HG02938 (cell line): ENCODE measurements around the gene GMIP.

Experiments used
- ATAC-seq: cut with Tn5 transposase; IDR thresholded peaks from one replicate; pipeline ENCODE4 v1.9.1; 2021; ENCODE audit warnings: mild to moderate bottlenecking, moderate library complexity; ENCODE audit not compliant: unreplicated experiment

The GMIP gene

DNA sequence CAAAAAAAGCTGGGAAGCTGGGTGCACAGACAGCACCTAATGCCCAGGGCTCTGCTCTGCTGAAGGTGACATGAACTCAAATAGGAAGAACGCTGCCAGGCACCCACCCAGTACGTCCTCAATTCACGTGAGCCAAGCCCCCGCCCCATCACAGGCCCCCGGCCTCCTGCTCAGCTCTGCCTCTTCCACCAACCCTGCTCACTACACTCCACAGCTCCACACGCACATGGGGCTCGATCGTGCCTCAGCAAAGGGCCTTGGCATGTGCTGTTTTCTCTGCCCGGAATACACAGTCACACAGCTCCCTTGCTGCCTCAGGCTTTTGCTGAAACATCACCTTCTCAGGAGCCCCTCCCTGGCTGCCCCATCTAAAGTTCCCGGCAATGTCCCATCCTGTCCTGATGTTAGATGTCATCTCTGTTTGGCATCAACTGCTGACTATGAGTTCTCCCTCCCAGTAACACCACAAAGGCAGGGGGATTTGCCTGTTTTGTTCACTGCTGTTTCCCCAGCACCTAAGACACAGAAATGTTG is 17.8 kb upstream of the GMIP start:
- no peak for ATAC-seq

DNA sequence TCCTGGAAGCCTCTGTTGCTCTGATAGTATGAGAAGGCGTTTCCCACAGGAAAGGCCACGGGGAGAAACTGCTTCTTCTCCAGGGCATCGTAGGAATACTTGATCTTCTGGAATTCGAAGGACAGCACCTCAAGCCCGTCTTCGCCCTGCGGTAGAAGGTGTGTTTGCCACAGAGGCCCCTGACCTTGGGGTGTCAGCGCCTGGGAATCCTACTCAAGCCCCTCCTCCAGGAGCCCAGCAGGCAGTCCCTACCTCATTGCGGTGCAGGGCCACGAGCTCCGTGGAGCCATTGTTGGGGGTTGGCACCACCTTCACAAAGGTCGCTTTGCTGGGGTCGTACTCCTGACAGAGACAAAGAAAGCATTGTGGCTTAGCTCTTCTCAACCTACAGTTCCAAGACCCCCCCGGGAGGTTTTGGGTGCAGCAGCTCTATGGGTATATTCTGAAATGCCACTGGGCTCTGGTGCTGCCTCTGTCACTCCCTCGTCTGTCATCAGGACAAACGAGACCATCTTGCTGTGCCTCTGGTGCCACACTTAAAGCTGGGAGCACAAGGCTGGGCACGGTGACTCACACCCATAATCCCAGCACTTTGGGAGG is 16.3 kb upstream of the GMIP start:
- ATAC-seq, result no peak

DNA sequence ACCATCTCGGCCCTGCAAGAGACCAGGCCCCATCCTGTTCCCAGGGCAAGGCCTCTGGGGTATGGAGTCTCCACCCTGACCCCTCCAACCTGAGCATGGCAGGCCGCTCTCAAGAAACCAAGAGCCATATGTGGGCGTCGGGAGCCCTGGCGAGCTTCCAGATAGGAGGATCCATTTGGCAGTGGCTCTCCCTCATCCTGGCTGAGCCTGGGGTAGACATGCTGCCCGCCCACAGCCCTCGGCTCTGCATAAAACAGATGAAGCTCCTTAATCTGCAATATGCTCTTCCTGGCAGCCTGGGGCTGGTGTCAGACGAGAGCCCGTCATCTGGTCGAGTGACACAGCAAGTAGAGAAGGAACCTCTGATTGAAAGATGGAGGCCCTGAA is 13.9 kb upstream of the GMIP start:
- ATAC-seq, result no peak

DNA sequence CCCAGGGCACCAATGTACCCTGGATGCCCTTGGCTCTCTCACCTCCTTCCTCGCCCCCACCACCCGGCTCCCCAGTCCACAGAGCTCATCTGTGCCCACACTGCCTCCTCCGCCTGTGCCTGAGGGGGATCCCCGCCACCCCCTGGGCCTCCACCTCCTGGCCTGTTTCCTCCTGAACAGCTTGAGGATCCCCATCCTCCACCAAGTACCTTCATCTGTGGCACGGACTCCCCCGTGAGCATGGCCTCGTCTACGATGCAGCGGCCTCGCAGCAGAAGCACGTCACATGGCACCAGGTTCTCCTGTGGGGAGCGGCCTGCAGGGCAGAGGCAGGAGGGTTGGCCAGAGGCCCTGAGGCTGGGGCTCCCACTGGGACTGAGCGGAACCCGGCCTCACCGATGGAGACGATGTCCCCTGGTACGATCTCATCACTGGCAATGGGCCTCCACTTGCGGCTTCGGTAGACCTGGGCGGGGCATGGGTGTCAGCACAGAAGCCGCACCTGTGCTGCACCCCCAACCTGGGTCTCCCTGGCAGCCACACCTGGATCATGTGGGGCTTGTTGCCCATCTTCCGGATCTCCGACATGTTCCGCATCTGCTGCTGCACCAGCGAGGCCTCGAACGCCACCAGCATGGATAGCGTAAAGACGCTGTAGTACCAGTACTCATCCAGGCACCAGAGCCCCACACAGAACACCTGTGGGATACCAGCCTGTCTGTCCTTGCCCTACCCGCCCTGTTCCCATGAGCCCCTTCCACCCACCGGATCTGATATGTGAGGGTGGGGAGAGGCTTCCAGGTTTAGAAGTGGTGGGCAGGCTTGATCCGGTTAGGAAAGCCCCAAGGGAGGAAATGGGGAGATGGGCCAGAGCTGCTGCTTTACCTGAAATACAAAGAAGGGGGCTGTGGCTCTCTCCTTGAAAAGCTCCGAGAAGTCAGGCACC is 13.3 kb upstream of the GMIP start:
- ATAC-seq, result no peak

DNA sequence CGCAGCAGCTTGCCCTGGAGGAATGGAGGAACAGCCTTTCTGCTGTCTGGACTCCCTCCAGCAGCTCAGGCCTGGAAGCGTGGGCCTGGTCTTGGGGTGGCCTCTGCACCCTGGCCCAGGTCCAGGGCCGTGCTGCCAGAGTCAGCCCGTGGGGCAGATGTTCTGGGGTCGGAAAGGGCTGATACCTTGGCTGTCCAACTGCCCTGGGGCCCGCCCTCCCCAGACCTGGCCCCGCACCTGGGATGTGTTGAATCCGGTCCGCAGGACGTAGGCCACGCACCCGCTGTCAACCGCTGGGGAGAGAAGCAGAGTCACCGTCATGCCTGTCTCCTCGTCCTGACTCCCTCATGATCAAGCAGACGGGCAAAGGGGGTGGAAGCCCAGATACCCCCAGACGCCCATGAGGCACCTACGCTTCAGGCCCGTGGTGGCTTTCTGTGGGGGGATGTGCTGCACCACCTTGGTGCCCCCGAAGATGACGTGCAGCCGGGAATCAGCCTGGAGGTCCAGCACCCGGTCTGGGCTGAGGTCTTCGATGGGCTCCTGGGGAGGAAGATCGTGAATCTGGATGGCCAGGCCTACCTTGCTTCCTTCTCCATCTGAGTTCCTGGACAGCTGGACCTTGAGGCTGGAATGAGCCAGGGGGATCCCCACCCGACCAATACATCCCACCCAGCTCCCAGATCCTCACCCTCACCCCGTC is 12.3 kb upstream of the GMIP start:
- no peak for ATAC-seq

DNA sequence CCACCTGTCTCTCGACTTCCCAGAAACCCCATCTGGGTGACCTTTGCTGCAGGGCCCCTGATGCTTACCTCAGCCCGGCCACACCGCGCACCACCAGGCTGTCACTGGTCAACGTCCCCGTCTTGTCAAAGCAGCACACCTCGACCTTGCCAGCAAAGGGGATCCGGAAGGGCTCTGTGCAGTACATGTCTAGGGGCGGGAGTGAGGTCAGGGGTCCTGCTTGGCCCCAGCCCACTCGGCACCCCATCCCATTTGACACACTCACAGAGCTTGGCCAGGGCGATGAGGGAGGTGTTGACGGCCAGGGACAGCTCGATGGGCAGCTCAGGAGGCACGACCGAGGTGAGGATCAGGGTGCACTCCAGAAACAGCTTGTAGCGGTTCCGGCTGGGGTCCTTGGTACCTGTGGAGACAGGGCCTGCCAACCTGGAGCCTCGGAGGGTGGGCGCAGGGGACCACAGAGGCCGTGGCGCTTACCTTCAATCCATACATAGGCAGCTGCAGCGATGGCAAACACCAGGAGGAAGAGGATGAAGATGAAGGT is 11.7 kb upstream of the GMIP start:
- ATAC-seq, result no peak

DNA sequence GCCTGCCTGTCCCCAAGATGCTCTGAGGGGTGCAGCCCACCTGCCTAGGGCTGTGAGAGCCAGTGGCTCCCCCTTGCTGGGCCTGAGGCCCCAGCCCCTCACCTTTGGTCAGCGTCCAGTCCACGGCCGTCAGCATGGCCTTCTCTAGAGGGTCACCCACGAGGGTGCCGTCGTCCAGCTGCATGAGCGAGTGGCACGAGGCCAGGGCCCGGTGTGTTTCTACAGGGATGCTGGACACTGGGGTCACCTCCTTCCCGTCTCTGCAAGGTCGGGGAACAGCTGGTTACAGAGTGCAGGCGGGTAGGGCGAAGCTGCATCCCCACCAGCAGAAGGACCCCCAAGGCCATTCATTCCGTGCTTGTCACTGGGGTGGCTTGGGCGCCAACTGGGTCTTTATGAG is 11.0 kb upstream of the GMIP start:
- ATAC-seq, result no peak

DNA sequence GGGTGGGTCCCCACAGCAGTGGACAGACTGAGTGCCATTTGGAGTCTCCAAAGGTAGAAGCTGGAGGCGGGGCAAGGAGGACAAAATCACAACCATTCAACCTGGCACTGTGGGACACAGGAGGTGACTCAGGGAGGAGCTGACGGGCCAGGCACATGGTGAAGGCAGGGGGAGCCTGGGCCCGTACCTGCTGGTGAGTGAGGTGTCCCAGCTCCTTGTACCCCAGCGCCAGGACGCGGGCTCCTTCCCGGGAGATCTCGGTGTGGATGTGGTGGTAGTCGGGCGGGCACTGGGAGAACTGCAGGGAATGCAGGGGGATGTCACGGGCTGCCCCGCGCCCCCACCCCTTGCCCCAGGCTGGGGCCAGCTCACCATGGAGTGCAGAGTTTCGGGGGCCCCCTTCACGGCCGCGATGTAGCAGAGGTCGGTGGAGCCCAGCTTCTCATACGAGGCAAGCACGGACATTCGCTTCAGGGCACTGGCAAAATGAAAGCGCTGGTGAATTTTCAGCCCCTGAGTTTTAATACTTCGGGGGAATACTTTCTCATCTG is 10.2 kb upstream of the GMIP start:
- ATAC-seq, result no peak

DNA sequence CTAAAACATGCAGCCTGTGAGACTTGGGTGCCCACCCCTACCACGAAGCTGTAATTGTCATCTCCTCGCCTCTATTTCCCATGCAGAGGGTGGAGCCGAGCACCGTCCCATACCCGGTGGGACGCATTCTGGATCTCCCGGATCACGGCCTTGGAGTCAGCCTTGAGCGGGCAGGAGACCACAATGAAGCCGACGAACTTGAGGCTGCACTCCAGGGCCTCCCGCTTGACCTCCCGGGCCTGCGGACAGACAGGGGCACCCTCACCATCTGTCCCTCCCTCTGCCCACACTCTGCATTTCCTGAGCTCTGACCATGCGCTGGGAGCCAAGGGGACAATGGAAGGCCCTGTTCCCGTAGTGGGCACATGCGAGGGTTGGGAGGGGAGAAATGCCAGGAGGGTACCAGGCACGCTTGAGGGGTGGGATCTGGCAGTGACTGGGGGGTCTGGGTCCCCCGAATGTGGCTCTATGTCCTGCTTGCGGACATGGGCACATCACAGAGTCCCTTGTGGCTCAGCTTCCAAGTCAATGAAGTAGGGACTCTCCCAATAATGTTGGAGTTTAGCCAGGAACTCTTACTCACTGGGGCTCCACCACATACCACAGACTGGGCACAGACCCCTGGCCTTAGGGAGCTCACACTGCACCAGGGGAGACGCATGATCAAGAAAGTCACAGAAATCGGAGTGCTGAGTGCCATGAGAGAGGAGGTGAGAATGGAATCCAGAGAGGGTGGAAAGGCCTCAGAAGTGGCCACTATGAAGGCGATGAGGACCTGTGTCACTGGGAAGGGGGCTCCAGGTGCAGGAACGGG is 9.2 kb upstream of the GMIP start:
- ATAC-seq, result no peak

DNA sequence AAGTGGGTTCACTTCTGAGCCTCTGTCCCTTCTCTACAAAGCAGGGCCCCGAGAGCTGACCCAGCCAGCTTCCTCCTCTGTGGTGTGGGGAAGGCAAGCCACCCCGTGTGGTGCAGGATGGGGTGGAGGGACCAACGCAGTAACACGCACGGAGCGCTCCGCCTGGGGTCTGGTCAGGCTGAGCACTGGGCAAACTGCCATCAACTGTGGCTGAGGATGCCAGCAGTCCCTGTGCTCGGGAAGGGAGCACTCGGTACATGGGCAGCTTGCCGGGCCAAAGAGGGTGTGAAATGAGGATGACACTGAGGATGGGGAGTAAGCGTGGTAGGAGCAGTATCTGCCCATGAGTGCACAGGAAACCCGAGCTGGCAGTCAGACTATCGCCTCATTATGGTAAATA is 7.6 kb upstream of the GMIP start:
- no peak for ATAC-seq

DNA sequence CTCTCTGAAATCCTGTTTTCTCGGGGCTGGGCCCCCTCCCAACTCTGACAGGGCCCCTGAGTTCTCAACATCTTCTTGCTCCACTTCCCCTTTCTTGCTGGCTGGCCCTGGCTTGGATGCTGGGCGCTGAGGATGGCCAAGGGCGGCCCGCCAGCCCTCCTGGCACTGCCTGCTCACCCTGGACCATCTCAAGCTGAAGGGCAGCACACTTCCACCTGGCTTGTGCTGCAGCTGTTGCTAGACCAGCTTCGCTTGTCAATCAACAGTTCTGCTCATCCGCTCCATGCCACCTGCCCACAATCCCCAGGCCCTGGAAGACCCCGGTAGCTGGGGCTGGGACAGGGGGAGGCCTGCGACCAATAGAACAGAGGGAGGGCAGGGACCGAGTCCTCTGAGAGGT is 6.9 kb upstream of the GMIP start:
- no peak for ATAC-seq

DNA sequence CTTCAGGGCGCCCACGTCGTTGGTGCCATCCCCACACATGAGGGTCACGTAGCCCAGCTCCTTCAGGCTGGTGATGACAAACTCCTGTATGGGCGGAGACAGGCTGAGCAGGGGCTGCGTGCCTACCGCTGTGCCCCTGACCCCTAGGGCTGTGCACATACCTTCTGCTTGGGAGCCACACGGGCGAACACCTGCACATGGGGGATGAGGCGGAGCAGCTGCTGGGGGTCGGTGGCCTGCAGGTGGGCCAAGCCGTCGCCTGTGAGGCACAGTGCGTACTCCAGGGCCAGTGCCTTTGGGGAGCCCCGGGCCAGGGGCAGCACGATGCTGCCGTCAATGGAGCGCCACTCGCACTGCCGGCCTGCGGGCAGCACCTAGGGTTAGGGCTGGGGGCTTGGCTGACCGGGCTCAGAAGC is 6.1 kb upstream of the GMIP start:
- ATAC-seq, result no peak

DNA sequence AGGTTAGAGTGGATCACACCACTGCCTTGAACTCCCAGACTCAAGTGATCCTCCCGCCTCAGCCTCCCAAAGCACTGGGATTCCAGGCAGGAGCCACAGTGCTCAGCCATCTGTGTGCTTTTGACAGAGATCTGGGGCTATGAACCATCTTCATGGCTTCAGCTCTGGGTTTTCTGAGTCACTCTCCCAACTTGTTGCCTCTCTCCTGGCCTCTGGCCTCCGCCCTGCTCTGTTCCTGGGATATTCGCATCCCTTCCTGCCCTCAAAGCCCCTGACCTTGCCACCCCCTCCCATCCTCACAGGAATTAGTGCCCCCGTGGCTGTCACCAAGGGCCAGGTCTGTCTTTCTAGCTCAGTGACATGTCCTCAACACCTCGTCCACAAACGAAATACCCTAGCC is 5.7 kb upstream of the GMIP start:
- no peak for ATAC-seq

DNA sequence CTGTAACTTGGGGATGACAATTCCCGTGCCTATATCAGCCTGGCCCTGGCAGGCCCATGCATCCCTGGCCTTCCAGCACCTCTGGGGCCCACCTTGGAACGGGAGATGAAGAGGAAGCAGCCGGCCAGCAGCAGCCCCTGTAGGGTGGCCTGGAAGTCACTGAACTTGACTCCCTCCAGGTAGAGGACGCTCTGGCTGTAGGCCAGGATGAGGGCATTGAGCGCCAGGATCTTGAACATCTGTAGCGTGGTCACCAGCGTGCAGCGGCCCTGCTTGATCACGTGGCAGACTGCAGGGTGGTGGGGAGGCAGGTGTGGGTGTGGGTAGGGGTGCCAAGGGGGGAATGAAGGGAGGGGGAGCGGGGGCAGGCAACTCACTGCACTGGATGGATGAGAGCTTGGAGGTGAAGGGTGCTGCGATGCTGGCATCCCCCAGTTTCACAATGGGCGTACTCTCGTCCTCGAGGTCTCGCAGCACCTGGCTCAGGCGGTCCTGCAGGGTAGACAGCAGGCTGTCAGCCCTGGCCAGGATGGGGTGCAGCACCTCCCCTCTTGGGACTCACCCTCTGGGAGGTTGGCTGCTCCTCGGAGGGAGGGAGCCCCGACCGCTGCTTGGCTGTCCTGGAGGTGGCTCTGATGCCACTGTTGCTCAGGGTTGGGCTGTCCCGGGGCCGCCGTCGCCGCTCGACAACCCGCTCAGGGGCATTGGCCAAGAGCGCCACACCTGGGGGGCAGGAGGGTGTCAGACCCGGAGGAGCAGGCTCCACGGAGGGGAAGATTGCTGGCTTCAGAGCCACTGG is 3.8 kb upstream of the GMIP start:
- no peak for ATAC-seq

DNA sequence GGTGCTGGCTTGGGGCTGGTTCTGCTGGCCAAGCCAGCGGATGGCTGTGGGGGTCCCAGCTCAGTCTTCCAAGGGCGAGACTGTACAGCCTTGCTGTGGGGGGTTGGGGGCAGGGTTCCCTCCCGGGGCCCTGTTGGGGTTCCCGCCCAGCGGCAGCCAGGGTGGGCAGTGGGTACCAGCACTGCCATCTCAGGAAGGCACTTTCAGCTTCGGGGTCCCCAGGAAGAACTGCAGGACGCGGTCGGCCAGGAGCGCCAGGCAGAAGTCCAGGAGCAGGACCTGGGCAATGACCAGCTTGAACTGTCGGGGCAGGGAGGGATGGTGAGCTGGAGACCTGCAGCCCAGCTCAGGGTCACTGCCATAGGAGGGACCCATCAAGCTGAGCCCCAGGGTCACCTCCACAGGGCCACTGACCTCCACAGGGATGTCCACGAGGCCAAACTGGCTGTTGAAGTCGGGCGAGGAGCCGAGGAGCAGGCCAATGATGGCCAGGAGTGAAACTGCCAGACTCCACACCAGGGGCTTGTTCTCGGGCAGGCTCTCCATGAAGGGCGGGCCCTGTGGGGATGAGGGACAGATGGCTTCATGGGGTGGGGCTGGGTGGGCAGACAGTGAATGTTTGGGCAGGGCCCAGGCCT is 1.9 kb upstream of the GMIP start:
- ATAC-seq, result no peak

DNA sequence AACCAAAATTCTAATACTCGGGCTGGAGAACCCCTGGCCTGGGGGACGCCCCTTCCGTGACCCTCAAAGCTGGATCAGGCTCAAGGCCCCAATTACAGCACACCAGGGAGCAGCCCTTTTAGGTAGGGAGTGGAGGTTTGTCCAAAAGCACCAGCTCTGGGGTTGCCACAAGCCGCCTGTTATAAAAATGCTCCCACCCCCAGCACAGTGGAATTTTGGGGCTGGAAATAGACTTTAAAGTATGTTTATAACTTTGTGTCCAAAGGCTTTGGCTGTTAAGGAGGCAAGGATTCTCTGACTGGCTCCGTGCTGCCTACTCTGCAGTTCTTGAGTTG is 564 bp upstream of the GMIP start:
- ATAC-seq, result no peak

DNA sequence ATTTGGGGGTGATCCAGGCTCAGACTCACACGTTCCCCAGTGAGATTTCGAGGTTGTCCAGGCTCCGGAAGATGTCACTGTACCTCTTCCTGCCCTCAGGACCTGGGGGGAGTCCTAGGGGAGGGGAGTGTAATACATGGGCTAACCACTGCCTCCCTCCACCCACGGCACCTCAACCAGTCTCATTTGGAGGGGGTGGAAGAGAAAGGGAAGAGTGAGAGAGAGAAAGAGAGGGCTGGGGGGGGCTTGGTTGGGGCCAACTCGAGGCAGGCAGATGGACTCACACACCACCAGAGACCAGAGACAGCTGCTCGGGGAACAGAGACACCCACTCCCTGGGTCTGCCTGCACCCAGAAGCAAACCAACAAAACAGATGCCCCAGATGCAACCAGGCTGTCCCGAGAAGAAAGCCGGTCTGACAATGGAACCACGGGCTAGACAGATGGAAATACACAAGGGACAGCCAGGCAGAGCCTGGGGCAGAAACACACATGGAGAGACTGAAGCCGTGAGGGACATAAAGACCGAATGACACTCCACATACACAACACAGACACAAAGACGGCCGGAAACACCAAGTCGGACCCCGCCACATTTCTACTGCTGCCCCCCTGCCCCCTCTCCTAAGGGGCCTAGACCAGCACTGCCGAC is 825 bp downstream of the GMIP start:
- peak; percentile 5 for ATAC-seq

DNA sequence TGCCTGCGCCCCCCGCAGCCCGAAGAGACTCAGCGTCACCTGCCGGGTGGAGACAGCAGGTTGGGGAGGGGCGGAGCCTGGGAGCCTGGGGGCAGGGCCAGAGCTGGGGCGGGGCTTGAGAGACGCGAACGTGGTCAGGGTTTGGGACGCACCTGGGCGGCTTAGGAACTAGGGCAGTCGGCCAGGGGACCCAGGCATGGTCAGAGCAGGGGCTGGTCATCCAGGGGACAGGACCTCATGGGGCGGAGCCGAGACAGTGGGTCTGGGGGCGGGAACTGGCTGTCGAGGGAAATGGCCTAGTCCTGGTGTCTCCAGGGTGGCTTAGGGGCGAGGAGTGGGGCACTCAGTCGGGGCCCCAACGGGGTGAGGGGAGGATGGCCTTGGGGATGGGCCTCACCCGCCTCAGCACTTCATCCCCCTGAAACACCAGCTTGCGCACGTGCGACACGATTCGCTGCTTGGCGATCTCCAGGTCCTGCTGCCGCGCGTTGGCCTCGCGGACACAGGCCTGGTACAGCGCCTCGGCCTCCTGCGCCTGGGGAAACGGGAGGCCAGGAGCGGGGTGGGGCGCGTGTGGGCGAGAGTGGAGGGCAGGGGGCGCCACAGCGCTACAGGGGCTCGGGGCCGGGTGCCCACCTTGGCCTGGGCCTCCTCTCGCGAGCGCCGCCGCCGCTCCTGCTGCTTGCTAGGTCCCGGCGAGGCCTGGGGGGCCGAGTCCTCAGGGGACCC is 5.8 kb downstream of the GMIP start:
- no peak for ATAC-seq
